Adipose tissue (tissue), 3 donors: Measurements from ENCODE around the gene GMDS. TPM values are rescaled to one million over a fixed set of nuclear protein-coding genes. Genes with fewer than 3 reads are reported as not detected.

ENCODE experiments used
- H3K27ac ChIP-seq: one replicate; pipeline ENCODE4 v1.5.1; 2013; ENCODE audit warnings: low read depth, low read length
- WGBS, 3 donors: extraction: QIAGEN DNeasy Blood & Tissue Kit; methylation state at CpG; one replicate each; pipeline ENCODE4 v1.1.7; 2013; 5-methylcytosine and 5-hydroxymethylcytosine counted together
- polyA plus RNA-seq, 3 donors: library from polyadenylated mRNA; stranded (reverse); fragments of 200-250 nt; gene quantifications; one replicate each; pipeline ENCODE4 v1.2.3, GENCODE V29; 2013
- donor health status: healthy with polysubstance abuse.
- donor health status: Bipolar disorder and iron deficiency.
- donor health status: healthy.

The GMDS gene
- polyA plus RNA-seq, 3 donors, result 13.6 to 21.4 (median 14.9) TPM

DNA sequence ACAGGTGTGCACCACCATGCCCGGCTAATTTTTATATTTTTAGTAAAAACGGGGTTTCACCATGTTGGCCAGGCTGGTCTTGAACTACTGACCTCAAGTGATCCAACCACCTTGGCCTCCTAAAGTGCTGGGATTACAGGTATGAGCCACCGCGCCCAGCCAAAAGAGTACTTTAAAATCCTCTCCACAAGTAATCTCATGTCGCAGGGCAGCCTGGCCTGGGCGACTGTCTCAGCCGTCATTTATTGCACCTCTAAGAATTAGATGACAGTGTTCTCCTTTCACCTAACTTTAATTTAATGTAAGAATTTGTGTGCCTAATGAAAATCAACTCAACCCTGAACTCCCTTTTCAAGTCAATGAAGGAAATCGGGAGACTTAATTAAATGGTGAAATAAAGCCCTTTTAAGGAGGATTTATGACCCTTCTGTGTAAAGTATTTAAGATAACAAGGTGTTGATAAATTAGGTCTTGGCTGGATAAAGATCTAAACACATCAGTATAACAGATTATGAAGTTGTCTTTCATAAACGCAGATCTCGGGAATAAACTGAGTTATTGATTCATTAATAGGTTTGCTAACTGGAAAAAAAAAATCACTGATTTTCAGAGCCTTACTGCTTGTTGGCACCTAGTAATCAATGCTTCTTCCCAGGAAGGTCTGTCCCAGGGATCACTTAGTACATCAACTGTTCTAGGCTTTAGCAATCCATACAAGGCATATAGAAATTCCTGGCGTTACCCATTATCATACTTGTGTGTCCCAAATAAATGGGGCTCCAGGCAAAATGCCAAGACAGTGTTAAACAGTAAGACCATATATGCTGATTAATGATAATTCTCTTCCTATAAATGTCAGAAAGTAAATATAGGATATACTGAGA is 209.3 kb downstream of the GMDS start:
- 85 to 90% (median 89%) methylated on average over 11 of the region's 11 CpGs for WGBS, 3 donors
- no peak overlapping the region for H3K27ac ChIP-seq

DNA sequence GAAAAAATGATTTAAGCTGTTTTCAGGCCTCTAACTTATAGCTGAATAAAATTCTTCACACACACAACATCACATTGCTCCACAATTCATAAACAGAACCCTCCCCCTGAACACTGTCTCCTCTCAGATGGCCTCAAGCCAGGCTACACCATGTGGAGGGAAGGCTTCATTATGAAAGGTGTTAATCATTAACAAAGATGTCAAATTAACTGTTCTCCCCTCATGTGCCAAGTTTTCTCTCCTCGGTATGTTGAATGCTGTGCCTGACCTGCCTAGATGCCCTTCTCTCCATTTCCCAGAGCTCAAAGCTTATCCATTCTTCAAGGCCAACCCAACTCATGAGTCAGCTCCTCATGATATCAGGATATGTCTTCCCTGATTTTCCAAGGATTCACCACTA is 210.4 kb downstream of the GMDS start:
- WGBS, 3 donors, result 36 to 83% (median 72%) methylated on average over 1 of the region's 1 CpG
- H3K27ac ChIP-seq, result no peak overlapping the region

DNA sequence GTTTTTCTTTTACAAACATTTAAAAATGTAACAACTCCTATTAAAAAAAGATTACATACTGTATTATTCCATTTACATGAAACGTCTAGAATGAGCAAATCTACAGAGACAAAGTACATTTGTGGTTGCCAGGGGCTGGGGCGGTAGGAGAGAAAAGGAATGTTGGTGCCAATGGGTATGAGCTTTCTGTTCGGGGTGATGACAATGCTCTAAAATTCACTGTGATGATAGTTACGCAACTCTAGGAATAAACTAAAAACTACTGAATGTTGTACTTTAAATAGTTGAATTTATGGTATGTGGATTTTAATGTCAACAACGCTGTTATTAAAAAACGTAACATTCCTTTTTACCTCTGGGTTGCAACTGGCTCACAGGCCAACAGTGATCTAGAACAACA is 211.1 kb downstream of the GMDS start:
- 89 to 93% (median 91%) methylated on average over 6 of the region's 6 CpGs for WGBS, 3 donors

DNA sequence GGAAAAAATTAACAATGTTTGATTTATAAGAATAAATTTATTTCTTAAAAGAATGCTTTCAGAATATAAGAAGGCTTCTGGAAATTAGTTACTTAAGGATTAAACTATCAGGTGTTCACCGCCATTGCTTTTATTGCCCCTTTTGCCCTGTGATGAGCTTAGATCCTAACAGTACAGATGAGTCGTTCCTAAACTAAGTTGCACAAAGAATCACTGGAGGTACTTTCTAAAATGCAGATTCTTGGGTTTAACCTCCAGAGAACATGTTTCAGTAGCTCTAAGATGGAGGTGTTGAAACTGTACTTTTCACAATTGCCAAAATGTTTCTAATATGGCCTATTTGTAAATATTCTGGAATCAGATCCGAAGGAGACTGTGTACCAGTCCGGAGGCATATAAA is 211.9 kb downstream of the GMDS start:
- 94 to 99% (median 95%) methylated on average over 4 of the region's 4 CpGs for WGBS, 3 donors
- H3K27ac ChIP-seq, result no peak overlapping the region

More for the DNA sequence above, 211.1 kb downstream of the GMDS start:
- no peak overlapping the region for H3K27ac ChIP-seq

DNA sequence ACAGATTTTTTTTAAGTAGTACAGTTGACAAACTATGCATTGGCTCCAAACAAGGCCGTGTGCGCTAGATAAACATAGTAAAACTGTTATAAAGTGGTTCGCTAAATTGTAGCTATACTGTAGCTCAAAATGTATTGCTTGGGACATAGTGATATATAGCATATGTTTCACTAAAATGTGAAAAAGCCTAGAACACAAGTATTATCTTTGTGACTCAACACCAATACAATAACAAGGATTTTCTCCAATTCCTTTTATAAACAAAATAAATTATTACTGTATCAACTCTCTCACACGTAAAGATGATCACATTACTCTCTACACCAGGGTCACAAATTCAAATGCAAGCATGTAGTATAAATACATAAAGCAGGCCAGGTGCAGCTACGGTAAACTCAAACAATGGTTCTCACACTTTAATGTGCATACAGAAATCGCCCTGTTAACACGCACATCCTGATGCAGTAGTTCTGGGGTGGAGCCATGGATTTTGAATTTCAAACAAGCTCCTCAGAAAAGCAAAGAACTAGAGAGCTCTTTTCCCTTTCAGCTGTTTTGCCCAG is 214.6 kb downstream of the GMDS start:
- WGBS, 3 donors, result 90 to 96% (median 94%) methylated on average over 7 of the region's 7 CpGs
- H3K27ac ChIP-seq, result no peak overlapping the region

DNA sequence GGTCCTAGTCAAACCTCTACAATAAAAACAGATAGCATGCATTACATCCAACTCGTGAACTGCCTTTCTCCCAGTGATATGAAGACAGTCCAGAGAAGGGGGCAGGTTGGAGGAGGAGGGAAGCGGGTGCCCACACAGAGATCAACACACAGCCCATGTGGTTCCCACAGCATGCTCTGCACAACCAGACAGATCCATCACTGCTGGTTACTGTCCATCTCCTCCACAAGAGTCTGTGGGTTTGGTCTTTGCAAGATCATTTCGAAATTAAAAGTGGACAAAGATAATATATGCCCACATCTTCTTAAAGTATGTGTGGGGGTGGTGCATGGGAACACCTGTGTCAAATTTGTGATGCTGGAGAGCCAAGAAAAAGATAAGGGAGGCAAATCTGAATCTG is 215.5 kb downstream of the GMDS start:
- H3K27ac ChIP-seq, result no peak overlapping the region
- WGBS, 3 donors, result 90 to 93% (median 92%) methylated on average over 3 of the region's 3 CpGs

DNA sequence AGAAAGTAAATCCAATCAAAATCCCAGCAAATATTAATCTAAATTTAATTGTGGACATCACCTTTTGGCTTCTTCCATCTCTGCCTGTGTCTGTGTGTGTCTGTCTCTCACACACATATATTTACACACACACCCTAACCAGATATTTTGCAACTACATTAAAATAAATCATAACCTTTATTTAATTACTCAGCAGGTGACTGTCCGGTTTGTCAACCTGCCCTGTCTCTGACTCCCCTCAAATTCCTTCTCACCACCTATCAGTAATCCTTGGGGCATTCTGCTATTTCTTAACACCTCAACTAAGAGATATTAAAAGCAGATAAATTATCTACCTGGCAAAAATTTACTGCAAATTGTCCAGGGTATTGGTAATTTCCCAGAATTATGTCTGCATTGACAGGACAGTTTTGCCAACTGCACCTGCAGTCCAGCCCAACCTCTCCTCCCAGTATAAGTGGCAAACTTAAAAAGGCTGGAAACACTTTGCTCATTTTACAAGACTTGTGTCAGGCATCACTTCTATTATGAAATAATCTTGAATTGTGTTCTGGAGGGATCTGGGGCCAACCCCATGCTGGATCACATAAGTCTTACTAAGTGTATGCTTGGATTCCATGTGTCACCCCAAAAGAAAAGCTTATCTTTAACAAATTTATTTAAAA is 216.1 kb downstream of the GMDS start:
- WGBS, 3 donors, result 80 to 89% (median 88%) methylated on average over 1 of the region's 1 CpG
- H3K27ac ChIP-seq, result no peak overlapping the region

DNA sequence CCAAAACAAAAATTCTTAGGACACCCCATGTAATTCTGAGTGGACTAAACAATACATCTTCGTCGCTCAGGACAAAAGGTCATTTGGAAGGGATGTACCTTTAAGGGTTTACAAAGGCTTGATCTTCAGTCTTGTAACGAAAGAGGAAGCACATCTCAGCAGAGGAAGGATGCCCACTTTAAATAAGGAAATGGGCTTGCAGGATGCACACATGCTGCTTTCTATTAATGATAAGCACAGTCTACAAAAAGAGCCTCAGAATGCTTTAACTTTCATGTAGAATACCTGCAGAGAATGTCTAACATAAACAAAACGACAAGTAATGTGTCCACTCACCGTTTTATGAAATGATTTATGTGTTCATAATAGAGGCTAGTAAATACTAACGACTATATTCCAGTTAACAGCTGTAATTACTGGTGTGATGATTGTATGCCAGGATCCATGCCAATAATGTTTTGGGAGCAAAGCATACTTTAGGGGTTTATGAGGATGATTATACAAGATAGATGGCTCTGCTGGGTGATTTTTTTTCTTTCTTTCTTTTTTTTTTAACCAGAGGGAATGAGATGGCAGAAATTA is 216.9 kb downstream of the GMDS start:
- no peak overlapping the region for H3K27ac ChIP-seq
- WGBS, 3 donors, result 15 to 56% (median 22%) methylated on average over 6 of the region's 6 CpGs

DNA sequence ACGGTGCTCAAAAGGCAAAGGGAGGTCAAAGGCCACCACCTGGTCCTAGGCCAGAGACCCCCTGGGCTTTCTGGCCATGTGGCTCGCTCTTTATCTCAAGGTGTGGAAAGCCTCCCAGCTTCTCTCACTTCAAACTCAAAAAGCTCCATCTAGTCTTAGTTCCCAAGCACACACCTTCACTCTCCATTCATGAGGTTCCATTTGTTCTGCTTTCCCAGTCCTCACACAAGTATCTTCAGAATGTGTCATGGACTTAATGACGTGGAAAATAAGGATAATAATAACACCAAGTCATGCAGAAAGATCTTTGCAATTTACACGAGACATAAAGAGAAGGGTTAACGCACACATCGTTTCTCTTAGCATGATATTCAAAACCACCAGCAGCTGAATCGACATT is 219.3 kb downstream of the GMDS start:
- no peak overlapping the region for H3K27ac ChIP-seq
- WGBS, 3 donors, result 92 to 94% (median 92%) methylated on average over 7 of the region's 7 CpGs

DNA sequence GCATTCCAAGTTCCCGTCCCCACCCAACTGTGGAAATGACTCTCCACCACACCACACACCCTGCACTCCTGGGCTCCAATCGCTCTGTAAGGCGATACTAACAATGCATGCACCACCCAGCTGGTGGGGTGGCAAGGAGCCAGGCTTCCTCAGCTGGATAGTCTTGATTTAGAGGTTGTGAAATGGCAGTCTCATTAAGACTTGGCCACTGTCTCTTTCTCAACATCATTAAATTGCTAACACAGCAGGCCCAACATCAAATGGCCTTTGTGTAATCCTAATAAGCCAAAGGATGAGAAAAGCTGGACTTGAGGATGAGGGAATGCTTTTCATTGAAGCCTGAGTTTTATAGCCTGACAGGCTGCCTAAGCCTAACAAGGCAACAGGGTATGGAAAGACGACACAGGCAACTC is 223.7 kb downstream of the GMDS start:
- 46 to 65% (median 50%) methylated on average over 4 of the region's 4 CpGs for WGBS, 3 donors
- H3K27ac ChIP-seq, result no peak overlapping the region

DNA sequence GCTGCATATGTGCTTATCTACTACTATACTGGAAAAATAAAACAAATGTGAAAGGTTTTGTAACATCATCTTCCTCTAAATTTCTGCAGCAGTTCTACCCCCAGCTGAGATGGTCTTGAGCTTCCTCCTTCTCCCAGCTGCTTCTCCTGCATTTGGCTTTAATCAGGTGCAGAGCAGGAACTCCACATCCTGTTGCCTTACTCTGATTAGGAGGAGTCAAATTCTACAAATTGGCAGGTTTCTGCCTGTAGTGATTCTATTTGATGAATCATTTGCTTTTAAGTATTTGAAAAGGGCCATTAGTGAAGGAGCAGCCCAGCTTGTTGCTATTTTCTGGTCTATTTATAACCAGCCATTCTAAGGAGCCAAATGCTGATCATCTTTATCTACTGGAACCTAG is 224.5 kb downstream of the GMDS start:
- H3K27ac ChIP-seq, result no peak overlapping the region

DNA sequence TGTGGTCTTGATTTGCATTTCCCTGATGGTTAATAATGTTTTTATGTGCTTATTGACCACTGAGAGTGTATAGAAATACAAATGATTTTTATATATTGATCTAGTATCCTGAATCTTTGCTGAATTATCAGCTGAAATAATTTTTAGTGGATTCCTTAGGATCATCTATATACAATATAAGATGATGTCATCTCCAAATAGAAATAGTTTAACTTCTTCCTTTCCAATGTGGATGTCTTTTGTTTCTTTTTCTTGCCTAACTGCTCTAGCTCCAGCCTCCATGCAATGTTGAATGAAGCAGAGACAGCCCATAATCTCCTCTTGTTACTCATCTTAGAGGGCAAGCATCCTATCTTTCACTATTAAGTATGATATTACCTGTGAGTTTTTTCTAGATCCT is 226.4 kb downstream of the GMDS start:
- no peak overlapping the region for H3K27ac ChIP-seq

DNA sequence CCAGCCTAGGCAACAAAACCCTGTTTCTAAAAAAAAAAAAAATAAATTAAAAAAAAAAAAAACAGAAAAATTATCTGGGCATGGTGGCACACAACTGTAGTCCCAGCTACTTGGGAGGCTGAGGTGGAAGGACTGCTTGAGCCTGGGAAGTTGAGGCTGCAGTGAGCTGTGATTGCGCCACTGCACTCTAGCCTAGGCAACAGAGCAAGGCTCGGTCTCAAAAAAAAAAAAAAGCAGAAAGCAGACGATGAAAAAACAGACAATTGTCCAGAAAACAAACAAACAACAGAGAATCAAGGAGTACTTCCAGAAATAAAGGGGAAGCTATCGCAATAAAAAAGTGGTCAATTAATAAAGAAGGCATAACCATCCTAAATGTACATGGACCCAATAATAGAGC is 229.4 kb downstream of the GMDS start:
- 80 to 89% (median 86%) methylated on average over 4 of the region's 4 CpGs for WGBS, 3 donors
- no peak overlapping the region for H3K27ac ChIP-seq

DNA sequence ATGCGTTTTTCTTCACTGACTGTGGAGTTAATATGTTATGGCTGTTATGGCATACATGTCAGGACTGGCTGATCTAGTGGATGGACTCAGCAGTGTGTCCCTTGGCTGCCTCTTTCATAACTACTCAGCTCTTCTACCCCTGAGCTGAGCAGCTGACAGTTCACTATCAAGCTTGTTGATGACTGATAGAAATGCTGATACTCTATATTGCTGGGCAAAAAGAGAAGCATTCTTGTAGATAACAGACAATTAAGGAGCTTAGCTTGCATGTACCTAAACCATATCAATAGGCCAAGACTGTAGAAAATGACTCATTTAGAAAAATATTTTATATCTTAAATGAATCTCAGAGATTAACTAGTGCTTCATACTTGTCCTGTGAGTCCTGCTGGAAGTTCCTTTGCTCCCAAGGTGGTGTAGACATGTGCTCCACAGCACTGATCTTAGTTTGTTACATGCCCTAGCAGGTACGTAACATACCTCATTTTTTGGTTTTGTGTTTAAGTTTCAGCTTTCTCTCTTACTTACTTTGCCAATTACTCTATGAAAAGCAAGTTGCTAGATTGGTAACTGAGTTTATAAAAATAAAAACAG is 236.9 kb downstream of the GMDS start:
- WGBS, 3 donors, result 73 to 98% (median 95%) methylated on average over 2 of the region's 2 CpGs
- no peak overlapping the region for H3K27ac ChIP-seq

DNA sequence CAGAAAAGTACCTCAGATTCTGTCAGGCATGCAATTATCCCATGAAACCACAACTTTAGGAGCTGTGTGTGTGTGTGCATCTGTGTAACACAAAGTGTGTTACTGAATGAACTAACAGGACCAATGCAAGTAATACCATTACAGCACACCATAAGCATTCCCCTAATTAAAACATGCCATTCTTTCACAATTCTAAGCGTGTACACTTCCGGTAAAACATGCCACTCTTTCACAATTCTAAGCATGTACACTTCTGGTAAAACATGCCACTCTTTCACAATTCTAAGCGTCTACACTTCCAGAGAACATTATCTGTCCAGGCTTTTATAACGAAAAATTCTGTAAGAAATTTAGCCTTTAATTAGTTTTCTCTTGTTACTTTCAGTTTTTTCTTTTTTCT is 238.2 kb downstream of the GMDS start:
- WGBS, 3 donors, result 61 to 84% (median 76%) methylated on average over 4 of the region's 4 CpGs
- H3K27ac ChIP-seq, result no peak overlapping the region

DNA sequence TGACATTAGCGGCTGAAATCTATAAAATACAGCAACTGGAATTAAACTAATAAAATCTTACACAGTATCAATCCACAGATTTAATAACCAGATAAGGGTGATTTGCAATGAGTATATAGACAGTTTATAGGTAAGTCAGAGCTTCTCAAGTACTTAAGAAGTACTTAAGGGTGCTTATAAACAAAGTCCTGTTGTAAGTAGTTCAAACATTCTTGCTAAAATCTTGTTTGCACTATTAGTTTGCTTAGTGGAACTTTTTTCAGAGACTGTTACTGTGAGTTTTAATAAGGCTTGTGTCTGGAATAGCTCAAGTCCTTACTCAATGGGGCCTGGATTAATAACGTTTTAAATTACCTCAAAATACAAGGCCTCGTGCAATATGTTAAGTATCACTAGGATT is 240.5 kb downstream of the GMDS start:
- no peak overlapping the region for H3K27ac ChIP-seq
- WGBS, 3 donors, result 70 to 92% (median 87%) methylated on average over 3 of the region's 3 CpGs

DNA sequence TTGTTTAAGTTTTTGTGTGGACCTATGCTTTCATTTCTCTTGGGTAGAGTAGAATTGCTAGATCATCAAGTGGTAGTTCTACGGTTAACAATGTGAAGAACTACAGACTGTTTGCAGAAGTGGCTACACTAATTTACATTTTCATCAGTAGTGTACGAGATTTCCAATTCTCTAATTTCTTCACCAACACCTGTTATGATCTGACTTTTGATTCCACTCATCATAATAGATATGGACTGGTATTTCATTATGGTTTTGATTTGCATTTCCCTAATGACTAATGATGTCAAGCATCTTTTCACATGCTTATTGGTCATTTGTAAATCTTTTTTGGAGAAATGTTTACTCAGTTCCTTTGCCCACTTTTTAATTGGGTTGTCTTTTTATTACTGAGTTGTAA is 244.4 kb downstream of the GMDS start:
- no peak overlapping the region for H3K27ac ChIP-seq
- 71 to 93% (median 93%) methylated on average over 2 of the region's 2 CpGs for WGBS, 3 donors

DNA sequence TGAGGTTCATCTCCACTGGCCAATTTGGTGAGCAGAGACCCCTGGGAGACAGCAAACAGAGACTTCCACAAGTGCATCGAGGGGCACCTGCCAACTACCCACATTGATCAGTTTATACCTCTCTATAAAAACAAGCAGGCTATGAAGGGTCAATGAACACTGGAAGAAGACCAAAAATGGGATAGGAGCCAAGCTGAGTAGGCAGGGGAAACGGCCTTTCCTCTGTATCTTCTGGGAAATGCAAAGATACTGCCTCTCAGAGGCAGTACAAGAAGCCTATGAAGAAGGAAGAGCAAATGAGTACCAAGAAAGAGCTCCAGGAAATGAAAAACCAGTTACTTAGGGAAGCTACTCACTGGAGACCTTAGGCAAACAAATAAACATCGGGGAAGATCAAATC is 247.7 kb downstream of the GMDS start:
- H3K27ac ChIP-seq, result no peak overlapping the region
- 55 to 67% (median 56%) methylated on average over 3 of the region's 3 CpGs for WGBS, 3 donors

DNA sequence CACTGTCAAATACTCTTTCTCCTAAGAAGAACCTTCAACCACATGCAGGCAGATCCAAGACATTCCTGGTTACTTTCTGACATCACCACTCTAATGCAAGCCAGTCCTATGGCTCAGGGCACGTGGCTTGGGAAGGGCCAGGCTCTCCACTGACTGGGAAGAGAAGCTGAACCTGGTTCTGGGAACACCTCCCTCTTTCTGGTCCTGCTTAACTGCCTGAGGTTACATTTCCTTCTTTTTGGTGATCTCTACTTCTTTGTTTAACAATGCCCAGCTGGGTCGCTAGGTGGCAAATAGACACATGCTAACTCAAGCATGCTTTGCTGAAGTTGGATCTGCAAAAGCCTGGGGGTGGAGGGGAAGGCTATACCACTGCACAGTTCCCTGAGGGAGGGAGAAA is 249.8 kb downstream of the GMDS start:
- 86 to 97% (median 95%) methylated on average over 2 of the region's 2 CpGs for WGBS, 3 donors
- H3K27ac ChIP-seq, result no peak overlapping the region
